ENCODE data around the gene NUPR2.

GRCh38 chr7:56127241-56127975, 11.2 kb upstream of the NUPR2 start:
- TF ChIP-seq CTCF (IDR thresholded peaks at IDR 0.05 in 4 of 5, conservative IDR thresholded peaks at IDR 0.05 in 1 of 5), result no peak
- TF ChIP-seq POLR2A (IDR thresholded peaks at IDR 0.05), result no peak

All from gastrocnemius medialis (tissue), 4 donors.